Skeletal muscle tissue (tissue), 4 donors: ENCODE measurements around the gene KCNMA1. TPM values are rescaled to one million over a fixed set of nuclear protein-coding genes. Genes with fewer than 3 reads are reported as not detected.
"Not testable (repeated sequence)": the region's sequence is repeated elsewhere in the genome, so short reads cannot be mapped to it uniquely, and the experiment has no call there.

Experiments
- H3K27ac ChIP-seq: one replicate; pipeline ENCODE4 v1.7.0; 2013; ENCODE audit warnings: mild to moderate bottlenecking, low read depth, low read length, inconsistent platforms
- H3K27me3 ChIP-seq, 3 donors: one replicate each; pipeline ENCODE4 v1.7.0; 2013; ENCODE audit warnings: low read length in 3 of 3; ENCODE audit not compliant: control insufficient read depth in 3 of 3, insufficient read depth in 3 of 3
- H3K36me3 ChIP-seq, 3 donors: one replicate each; pipeline ENCODE4 v1.7.0; 2013; ENCODE audit warnings: low read length in 3 of 3; ENCODE audit not compliant: control insufficient read depth in 3 of 3, insufficient read depth in 3 of 3
- H3K4me1 ChIP-seq, 3 donors: one replicate each; pipeline ENCODE4 v1.7.0; 2013; ENCODE audit warnings: low read length in 3 of 3, mild to moderate bottlenecking in 3 of 3; ENCODE audit not compliant: control insufficient read depth in 3 of 3, insufficient read depth in 3 of 3
- H3K4me3 ChIP-seq, 3 donors: one replicate each; pipeline ENCODE4 v1.7.0; 2013; ENCODE audit warnings: low read length in 3 of 3
- H3K9ac ChIP-seq, 3 donors: one replicate each; pipeline ENCODE4 v1.7.0; 2013; ENCODE audit warnings: low read length in 3 of 3, mild to moderate bottlenecking in 3 of 3, moderate library complexity in 2 of 3, low read depth in 1 of 3
- H3K9me3 ChIP-seq, 3 donors: one replicate each; pipeline ENCODE4 v1.7.0; 2013; ENCODE audit warnings: low read length in 3 of 3; ENCODE audit not compliant: control insufficient read depth in 3 of 3
- total RNA-seq: library from RNA; depleted of rRNA; stranded (reverse); fragments of >200 nt; gene quantifications from one replicate; pipeline ENCODE4 v1.2.3, GENCODE V29; 2014
- donor health status: Osteomylitis.

KCNMA1 gene
- total RNA-seq, 1 donor from 2014 or later = 18.8 TPM

- not testable (repeated sequence) for H3K4me3 ChIP-seq, H3K4me1 ChIP-seq, H3K36me3 ChIP-seq, H3K27me3 ChIP-seq, H3K9ac ChIP-seq, H3K9me3 ChIP-seq, H3K27ac ChIP-seq
Observed at GRCh38 chr10:77339872-77340271, 297.7 kb downstream of the KCNMA1 start.

- H3K27me3 ChIP-seq = no peaks in the 10 kb centered on the region
Observed at GRCh38 chr10:77339166-77339565, 298.4 kb downstream of the KCNMA1 start.

GRCh38 chr10:77338143-77338542 lies 299.5 kb downstream of the KCNMA1 start:
- Histone ChIP-seq H3K9me3 (no peaks in the 10 kb centered on the region), H3K4me1 (peaks cover 2 to 10% (median 7%) of the 10 kb centered on the region in 3 donors), H3K27ac (no peak overlapping the region), H3K27me3 (no peaks in the 10 kb centered on the region), H3K9ac (no peak overlapping the region), H3K36me3 (peaks cover 0 to 2% (median 0%) of the 10 kb centered on the region in 3 donors), H3K4me3 (no peak overlapping the region)

More at GRCh38 chr10:77339166-77339565, 298.4 kb downstream of the KCNMA1 start:
- Histone ChIP-seq H3K4me1 (peaks cover 2 to 10% (median 7%) of the 10 kb centered on the region in 3 donors), H3K27ac (no peak overlapping the region), H3K36me3 (peaks cover 0 to 2% (median 0%) of the 10 kb centered on the region in 3 donors), H3K4me3 (no peak overlapping the region), H3K9me3 (no peaks in the 10 kb centered on the region), H3K9ac (no peak overlapping the region)

GRCh38 chr10:77334501-77334900 lies 303.1 kb downstream of the KCNMA1 start:
- no peak overlapping the region for H3K9ac ChIP-seq
- H3K27ac ChIP-seq = no peak overlapping the region
- no peak overlapping the region for H3K4me3 ChIP-seq
- peaks cover 12 to 20% (median 18%) of the 10 kb centered on the region in 3 donors for H3K4me1 ChIP-seq
- no peaks in the 10 kb centered on the region for H3K27me3 ChIP-seq
- no peaks in the 10 kb centered on the region for H3K36me3 ChIP-seq
- no peaks in the 10 kb centered on the region for H3K9me3 ChIP-seq

- H3K9me3 ChIP-seq = no peaks in the 10 kb centered on the region
- no peak overlapping the region for H3K4me3 ChIP-seq
- H3K4me1 ChIP-seq = peaks cover 12 to 20% (median 18%) of the 10 kb centered on the region in 3 donors
- no peaks in the 10 kb centered on the region for H3K27me3 ChIP-seq
- H3K9ac ChIP-seq = no peak overlapping the region
- H3K36me3 ChIP-seq = no peaks in the 10 kb centered on the region
- H3K27ac ChIP-seq = no peak overlapping the region
Observed at GRCh38 chr10:77333610-77334340, 303.8 kb downstream of the KCNMA1 start.

- no peak overlapping the region for H3K27ac ChIP-seq
- peaks cover 10 to 12% (median 11%) of the 10 kb centered on the region in 3 donors for H3K4me1 ChIP-seq
- no peaks in the 10 kb centered on the region for H3K36me3 ChIP-seq
- no peaks in the 10 kb centered on the region for H3K9me3 ChIP-seq
- H3K4me3 ChIP-seq = no peak overlapping the region
- H3K27me3 ChIP-seq = no peaks in the 10 kb centered on the region
- H3K9ac ChIP-seq = no peak overlapping the region
Observed at GRCh38 chr10:77332256-77332655, 305.4 kb downstream of the KCNMA1 start.

GRCh38 chr10:77328272-77328816 lies 309.3 kb downstream of the KCNMA1 start:
- H3K4me3 ChIP-seq = no peak overlapping the region

GRCh38 chr10:77325233-77325537 lies 312.4 kb downstream of the KCNMA1 start:
- Histone ChIP-seq H3K9me3 (no peaks in the 10 kb centered on the region), H3K27me3 (no peaks in the 10 kb centered on the region), H3K9ac (no peak overlapping the region), H3K27ac (no peak overlapping the region), H3K36me3 (no peaks in the 10 kb centered on the region), H3K4me1 (peaks cover 0 to 14% (median 4%) of the 10 kb centered on the region in 3 donors), H3K4me3 (no peak overlapping the region)

More at GRCh38 chr10:77328272-77328816, 309.3 kb downstream of the KCNMA1 start:
- H3K36me3 ChIP-seq = no peaks in the 10 kb centered on the region
- peaks cover 10 to 15% (median 12%) of the 10 kb centered on the region in 3 donors for H3K4me1 ChIP-seq
- H3K9me3 ChIP-seq = no peaks in the 10 kb centered on the region
- no peaks in the 10 kb centered on the region for H3K27me3 ChIP-seq
- H3K27ac ChIP-seq = no peak overlapping the region
- H3K9ac ChIP-seq = no peak overlapping the region

GRCh38 chr10:77321838-77322237 lies 315.8 kb downstream of the KCNMA1 start:
- Histone ChIP-seq H3K27ac (no peak overlapping the region), H3K27me3 (no peaks in the 10 kb centered on the region), H3K4me1 (peaks cover 9 to 33% (median 19%) of the 10 kb centered on the region in 3 donors), H3K9ac (no peak overlapping the region), H3K36me3 (no peaks in the 10 kb centered on the region), H3K9me3 (no peaks in the 10 kb centered on the region), H3K4me3 (no peak overlapping the region)

- no peaks in the 10 kb centered on the region for H3K27me3 ChIP-seq
- H3K4me3 ChIP-seq = no peak overlapping the region
- no peaks in the 10 kb centered on the region for H3K36me3 ChIP-seq
- H3K27ac ChIP-seq = no peak overlapping the region
- H3K9ac ChIP-seq = no peak overlapping the region
- H3K4me1 ChIP-seq = peaks cover 9 to 35% (median 19%) of the 10 kb centered on the region in 3 donors
- H3K9me3 ChIP-seq = no peaks in the 10 kb centered on the region
Observed at GRCh38 chr10:77320971-77321471, 316.6 kb downstream of the KCNMA1 start.
